ENCODE results near the gene ZFR.

DNA sequence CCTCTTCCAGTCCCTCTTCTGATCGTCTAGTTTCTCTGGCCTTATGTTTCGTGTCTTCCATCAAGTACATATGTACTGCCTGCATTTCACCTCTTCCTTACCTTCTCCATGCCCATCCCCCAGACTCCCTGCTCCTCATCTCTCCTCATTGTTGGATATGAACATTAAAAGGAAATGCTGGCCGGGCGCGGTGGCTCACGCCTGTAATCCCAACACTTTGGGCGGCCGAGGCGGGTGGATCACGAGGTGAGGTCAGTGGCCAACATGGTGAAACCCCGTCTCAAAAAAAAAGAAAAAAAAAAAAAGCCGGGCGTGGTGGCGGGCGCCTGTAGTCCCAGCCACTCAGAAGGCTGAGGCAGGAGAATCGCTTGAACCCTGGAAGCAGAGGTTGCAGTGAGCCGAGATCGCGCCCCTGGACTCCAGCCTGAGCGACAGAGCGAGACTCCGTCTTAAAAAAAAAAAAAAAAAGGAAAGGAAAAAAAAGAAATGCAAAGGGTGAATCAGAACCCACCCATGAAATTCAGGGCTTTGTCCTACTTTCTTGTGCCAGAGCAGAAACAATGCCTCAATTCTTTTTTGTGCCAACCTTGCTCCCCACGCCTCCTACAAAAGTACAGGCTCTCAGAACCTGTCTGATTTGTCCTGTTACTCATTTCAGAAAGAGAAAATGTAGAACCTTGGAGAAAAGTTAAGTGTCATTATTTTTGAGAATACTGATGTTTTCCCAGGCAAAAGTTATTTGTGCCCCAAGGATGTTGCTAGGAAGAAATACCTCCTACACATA is 1.5 kb upstream of the ZFR start:
- TF ChIP-seq, protein P1, sequence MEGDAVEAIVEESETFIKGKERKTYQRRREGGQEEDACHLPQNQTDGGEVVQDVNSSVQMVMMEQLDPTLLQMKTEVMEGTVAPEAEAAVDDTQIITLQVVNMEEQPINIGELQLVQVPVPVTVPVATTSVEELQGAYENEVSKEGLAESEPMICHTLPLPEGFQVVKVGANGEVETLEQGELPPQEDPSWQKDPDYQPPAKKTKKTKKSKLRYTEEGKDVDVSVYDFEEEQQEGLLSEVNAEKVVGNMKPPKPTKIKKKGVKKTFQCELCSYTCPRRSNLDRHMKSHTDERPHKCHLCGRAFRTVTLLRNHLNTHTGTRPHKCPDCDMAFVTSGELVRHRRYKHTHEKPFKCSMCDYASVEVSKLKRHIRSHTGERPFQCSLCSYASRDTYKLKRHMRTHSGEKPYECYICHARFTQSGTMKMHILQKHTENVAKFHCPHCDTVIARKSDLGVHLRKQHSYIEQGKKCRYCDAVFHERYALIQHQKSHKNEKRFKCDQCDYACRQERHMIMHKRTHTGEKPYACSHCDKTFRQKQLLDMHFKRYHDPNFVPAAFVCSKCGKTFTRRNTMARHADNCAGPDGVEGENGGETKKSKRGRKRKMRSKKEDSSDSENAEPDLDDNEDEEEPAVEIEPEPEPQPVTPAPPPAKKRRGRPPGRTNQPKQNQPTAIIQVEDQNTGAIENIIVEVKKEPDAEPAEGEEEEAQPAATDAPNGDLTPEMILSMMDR (IDR thresholded peaks at IDR 0.05), result no peak
- TF ChIP-seq EP300 (IDR thresholded peaks at IDR 0.05), result no peak
